ENCODE results near the gene SLC12A1.
A peak's percentile ranks its signal among the peaks of the same experiment; 100 is the strongest.

SLC12A1 gene

GRCh38 chr15:48205981-48206380 lies at the start of gene SLC12A1:
TSS of gene SLC12A1 (plus strand) at chr15:48206302. CDS start at chr15:48207720, 1,418 bp downstream.
- no peaks in the 10 kb centered on the region for H3K9me3 ChIP-seq (ENCODE audit: control insufficient read depth, insufficient read depth, low read length)
- no peaks in the 10 kb centered on the region for H3K4me1 ChIP-seq (ENCODE audit: control insufficient read depth, insufficient read depth, low read length)
- no peak within 1 kb of the TSS for H3K4me3 ChIP-seq (ENCODE audit: low read depth, low read length)
- no peaks in the 10 kb centered on the region for H3K27me3 ChIP-seq (ENCODE audit: control insufficient read depth, insufficient read depth, low read length)
- no peaks in the 10 kb centered on the region for H3K36me3 ChIP-seq (ENCODE audit: control insufficient read depth, insufficient read depth, low read length)
- H3K9ac ChIP-seq (ENCODE audit: low read depth, low read length), result no peak within 1 kb of the TSS

- H3K9me3 ChIP-seq (ENCODE audit: control insufficient read depth, insufficient read depth, low read length), result no peaks in the 10 kb centered on the region
- H3K4me3 ChIP-seq (ENCODE audit: low read depth, low read length), result no peak overlapping the region
- no peaks in the 10 kb centered on the region for H3K36me3 ChIP-seq (ENCODE audit: control insufficient read depth, insufficient read depth, low read length)
- no peak overlapping the region for H3K9ac ChIP-seq (ENCODE audit: low read depth, low read length)
- peaks cover 8% of the 10 kb centered on the region for H3K4me1 ChIP-seq (ENCODE audit: control insufficient read depth, insufficient read depth, low read length)
- H3K27me3 ChIP-seq (ENCODE audit: control insufficient read depth, insufficient read depth, low read length), result no peaks in the 10 kb centered on the region
Observed at GRCh38 chr15:48168616-48169015, 37.5 kb upstream of the SLC12A1 start.

GRCh38 chr15:48170981-48171380 lies 35.1 kb upstream of the SLC12A1 start:
- peaks cover 11% of the 10 kb centered on the region for H3K4me1 ChIP-seq (ENCODE audit: control insufficient read depth, insufficient read depth, low read length)
- no peak overlapping the region for H3K4me3 ChIP-seq (ENCODE audit: low read depth, low read length)
- H3K27me3 ChIP-seq (ENCODE audit: control insufficient read depth, insufficient read depth, low read length), result no peaks in the 10 kb centered on the region
- no peaks in the 10 kb centered on the region for H3K9me3 ChIP-seq (ENCODE audit: control insufficient read depth, insufficient read depth, low read length)
- H3K9ac ChIP-seq (ENCODE audit: low read depth, low read length), result no peak overlapping the region
- H3K36me3 ChIP-seq (ENCODE audit: control insufficient read depth, insufficient read depth, low read length), result no peaks in the 10 kb centered on the region

GRCh38 chr15:48175126-48175525 lies 31.0 kb upstream of the SLC12A1 start:
- H3K27me3 ChIP-seq (ENCODE audit: control insufficient read depth, insufficient read depth, low read length), result no peaks in the 10 kb centered on the region
- no peaks in the 10 kb centered on the region for H3K36me3 ChIP-seq (ENCODE audit: control insufficient read depth, insufficient read depth, low read length)
- H3K4me1 ChIP-seq (ENCODE audit: control insufficient read depth, insufficient read depth, low read length), result peaks cover 14% of the 10 kb centered on the region
- H3K9me3 ChIP-seq (ENCODE audit: control insufficient read depth, insufficient read depth, low read length), result no peaks in the 10 kb centered on the region
- no peak overlapping the region for H3K4me3 ChIP-seq (ENCODE audit: low read depth, low read length)
- no peak overlapping the region for H3K9ac ChIP-seq (ENCODE audit: low read depth, low read length)

- Histone ChIP-seq H3K27me3 (ENCODE audit: control insufficient read depth, insufficient read depth, low read length) (no peaks in the 10 kb centered on the region), H3K36me3 (ENCODE audit: control insufficient read depth, insufficient read depth, low read length) (no peaks in the 10 kb centered on the region), H3K9ac (ENCODE audit: low read depth, low read length) (no peak overlapping the region), H3K9me3 (ENCODE audit: control insufficient read depth, insufficient read depth, low read length) (no peaks in the 10 kb centered on the region), H3K4me1 (ENCODE audit: control insufficient read depth, insufficient read depth, low read length) (peaks cover 6% of the 10 kb centered on the region), H3K4me3 (ENCODE audit: low read depth, low read length) (no peak overlapping the region)
Observed at GRCh38 chr15:48176112-48176511, 30.0 kb upstream of the SLC12A1 start.

- H3K4me3 ChIP-seq (ENCODE audit: low read depth, low read length), result peak overlapping the region; percentile 62
- no peaks in the 10 kb centered on the region for H3K36me3 ChIP-seq (ENCODE audit: control insufficient read depth, insufficient read depth, low read length)
- no peaks in the 10 kb centered on the region for H3K9me3 ChIP-seq (ENCODE audit: control insufficient read depth, insufficient read depth, low read length)
- peaks cover 6% of the 10 kb centered on the region for H3K4me1 ChIP-seq (ENCODE audit: control insufficient read depth, insufficient read depth, low read length)
- H3K27me3 ChIP-seq (ENCODE audit: control insufficient read depth, insufficient read depth, low read length), result no peaks in the 10 kb centered on the region
- H3K9ac ChIP-seq (ENCODE audit: low read depth, low read length), result no peak overlapping the region
Observed at GRCh38 chr15:48176957-48177356, 29.1 kb upstream of the SLC12A1 start.

GRCh38 chr15:48177383-48177765 lies 28.7 kb upstream of the SLC12A1 start:
- H3K4me1 ChIP-seq (ENCODE audit: control insufficient read depth, insufficient read depth, low read length), result peaks cover 6% of the 10 kb centered on the region
- H3K4me3 ChIP-seq (ENCODE audit: low read depth, low read length), result peak overlapping the region; percentile 62
- no peaks in the 10 kb centered on the region for H3K27me3 ChIP-seq (ENCODE audit: control insufficient read depth, insufficient read depth, low read length)
- no peaks in the 10 kb centered on the region for H3K9me3 ChIP-seq (ENCODE audit: control insufficient read depth, insufficient read depth, low read length)
- H3K36me3 ChIP-seq (ENCODE audit: control insufficient read depth, insufficient read depth, low read length), result no peaks in the 10 kb centered on the region
- H3K9ac ChIP-seq (ENCODE audit: low read depth, low read length), result no peak overlapping the region

- Histone ChIP-seq H3K27me3 (ENCODE audit: control insufficient read depth, insufficient read depth, low read length) (no peaks in the 10 kb centered on the region), H3K4me3 (ENCODE audit: low read depth, low read length) (peak within 1 kb of the TSS; percentile 62), H3K9me3 (ENCODE audit: control insufficient read depth, insufficient read depth, low read length) (no peaks in the 10 kb centered on the region), H3K9ac (ENCODE audit: low read depth, low read length) (peak within 1 kb of the TSS; percentile 82), H3K36me3 (ENCODE audit: control insufficient read depth, insufficient read depth, low read length) (no peaks in the 10 kb centered on the region), H3K4me1 (ENCODE audit: control insufficient read depth, insufficient read depth, low read length) (peaks cover 6% of the 10 kb centered on the region)
Observed at GRCh38 chr15:48177766-48178647, 28.1 kb upstream of the SLC12A1 start, which contains the start of gene MYEF2. TSS of gene MYEF2 (minus strand) at chr15:48178295. CDS start at chr15:48178237, 58 bp downstream.

GRCh38 chr15:48178648-48178931 lies 27.5 kb upstream of the SLC12A1 start:
- Histone ChIP-seq H3K36me3 (ENCODE audit: control insufficient read depth, insufficient read depth, low read length) (no peaks in the 10 kb centered on the region), H3K4me3 (ENCODE audit: low read depth, low read length) (peak overlapping the region; percentile 62), H3K27me3 (ENCODE audit: control insufficient read depth, insufficient read depth, low read length) (no peaks in the 10 kb centered on the region), H3K9ac (ENCODE audit: low read depth, low read length) (peak overlapping the region; percentile 82), H3K4me1 (ENCODE audit: control insufficient read depth, insufficient read depth, low read length) (peaks cover 6% of the 10 kb centered on the region), H3K9me3 (ENCODE audit: control insufficient read depth, insufficient read depth, low read length) (no peaks in the 10 kb centered on the region)

GRCh38 chr15:48182749-48183148 lies 23.4 kb upstream of the SLC12A1 start:
- Histone ChIP-seq H3K4me3 (ENCODE audit: low read depth, low read length) (no peak overlapping the region), H3K4me1 (ENCODE audit: control insufficient read depth, insufficient read depth, low read length) (no peaks in the 10 kb centered on the region), H3K36me3 (ENCODE audit: control insufficient read depth, insufficient read depth, low read length) (no peaks in the 10 kb centered on the region), H3K27me3 (ENCODE audit: control insufficient read depth, insufficient read depth, low read length) (no peaks in the 10 kb centered on the region), H3K9me3 (ENCODE audit: control insufficient read depth, insufficient read depth, low read length) (no peaks in the 10 kb centered on the region), H3K9ac (ENCODE audit: low read depth, low read length) (no peak overlapping the region)

GRCh38 chr15:48185529-48185928 lies 20.6 kb upstream of the SLC12A1 start:
- H3K4me1 ChIP-seq (ENCODE audit: control insufficient read depth, insufficient read depth, low read length), result no peaks in the 10 kb centered on the region
- H3K4me3 ChIP-seq (ENCODE audit: low read depth, low read length), result no peak overlapping the region
- H3K9me3 ChIP-seq (ENCODE audit: control insufficient read depth, insufficient read depth, low read length), result no peaks in the 10 kb centered on the region
- H3K9ac ChIP-seq (ENCODE audit: low read depth, low read length), result no peak overlapping the region
- no peaks in the 10 kb centered on the region for H3K36me3 ChIP-seq (ENCODE audit: control insufficient read depth, insufficient read depth, low read length)
- no peaks in the 10 kb centered on the region for H3K27me3 ChIP-seq (ENCODE audit: control insufficient read depth, insufficient read depth, low read length)

GRCh38 chr15:48186271-48186670 lies 19.8 kb upstream of the SLC12A1 start:
- Histone ChIP-seq H3K36me3 (ENCODE audit: control insufficient read depth, insufficient read depth, low read length) (no peaks in the 10 kb centered on the region), H3K9me3 (ENCODE audit: control insufficient read depth, insufficient read depth, low read length) (no peaks in the 10 kb centered on the region), H3K4me1 (ENCODE audit: control insufficient read depth, insufficient read depth, low read length) (no peaks in the 10 kb centered on the region), H3K4me3 (ENCODE audit: low read depth, low read length) (no peak overlapping the region), H3K9ac (ENCODE audit: low read depth, low read length) (no peak overlapping the region), H3K27me3 (ENCODE audit: control insufficient read depth, insufficient read depth, low read length) (peaks cover 3% of the 10 kb centered on the region)

Measured in iPS-15b (cell line).